K562 (cell line): ENCODE measurements around the gene SERPINB4. TPM values are rescaled to one million over a fixed set of nuclear protein-coding genes. Genes with fewer than 3 reads are reported as not detected.
"Not testable (repeated sequence)": the region's sequence is repeated elsewhere in the genome, so short reads cannot be mapped to it uniquely, and the experiment has no call there.

Source experiments
- ATAC-seq: fragments of 200-7000 bp; cut with Tn5 transposase; 3 replicates; pipeline ENCODE4 v1.9.1; 2020; ENCODE audit warnings: moderate library complexity
- BruUV-seq: library from RNA; stranded (reverse); fragments of 400-500 nt; replicated peaks from 2 replicates; lab custom pipeline; 2021; lab: Mats Ljungman, UMichigan
- CTCF ChIA-PET: fragments of 300-600 bp; formaldehyde crosslinking; extraction: SDS; loops from one replicate; lab custom pipeline; 2021; ENCODE audit warnings: low intra/inter-chr PET ratio; lab: Yijun Ruan, JAX
- POLR2A ChIA-PET: fragments of 300-600, 350-650 bp; sonication (Branson Sonifier 250); formaldehyde crosslinking; extraction: SDS; loops from one replicate; lab custom pipeline; 2021; ENCODE audit warnings: antibody characterized with exemption, inconsistent platforms; lab: Yijun Ruan, JAX
- DNase-seq, 4 experiments: peaks; one replicate each; pipeline versions ENCODE4 v3.0.0 to v3.0.0-alpha.2; 2011 to 2018; ENCODE audit warnings: low spot score in 3 of 4, mixed read lengths in 3 of 4; ENCODE audit errors: extremely low read depth in 1 of 4
- FAIRE-seq: peaks from 2 replicates; lab custom pipeline; 2011; peaks lifted over from hg19 to GRCh38; lab: Jason Lieb, UNC
- H2AFZ ChIP-seq: 2 replicates; pipeline ENCODE4 v1.6.0; 2011; ENCODE audit warnings: low read depth, low read length, control low read depth, inconsistent platforms
- H3K27ac ChIP-seq: fragments of 200-600 bp; 3 replicates; pipeline ENCODE4 v1.8.0; 2011; ENCODE audit warnings: low read depth, mild to moderate bottlenecking, control low read depth, inconsistent platforms, low read length, moderate library complexity, mixed read lengths; ENCODE audit errors: extremely low read depth
- H3K27me3 ChIP-seq, 2 experiments: fragments of 300-600 bp in 1 of 2; 2 replicates in 1 of 2; 3 replicates in 1 of 2; pipeline versions ENCODE4 v1.6.0 to v1.8.0; 2011; ENCODE audit warnings: inconsistent platforms in 2 of 2, low read length in 2 of 2, mild to moderate bottlenecking in 1 of 2, mixed read lengths in 1 of 2, moderate library complexity in 1 of 2; ENCODE audit not compliant: control insufficient read depth in 2 of 2, insufficient read depth in 2 of 2
- H3K36me3 ChIP-seq: fragments of 300-600 bp; 3 replicates; pipeline ENCODE4 v1.8.0; 2011; ENCODE audit warnings: mild to moderate bottlenecking, low read length, inconsistent platforms; ENCODE audit not compliant: control insufficient read depth, insufficient read depth
- H3K4me1 ChIP-seq, 2 experiments: fragments of 200-600 bp in 1 of 2; replicated peaks in 1 of 2; 2 replicates in 1 of 2; 3 replicates in 1 of 2; pipeline versions ENCODE4 v1.5.1 to v1.8.0; 2011; ENCODE audit warnings: inconsistent platforms in 2 of 2, low read length in 2 of 2, mild to moderate bottlenecking in 1 of 2, mixed read lengths in 1 of 2, moderate library complexity in 1 of 2; ENCODE audit not compliant: control insufficient read depth in 2 of 2, insufficient read depth in 2 of 2
- H3K4me2 ChIP-seq: 2 replicates; pipeline ENCODE4 v1.6.1; 2011; ENCODE audit warnings: low read length, control low read depth, inconsistent platforms, mixed read lengths; ENCODE audit not compliant: insufficient read depth
- H3K4me3 ChIP-seq: fragments of 200-600 bp; sonication (generic), shearing (Covaris generic); 2 replicates; pipeline ENCODE4 v1.5.1; 2016; ENCODE audit warnings: control low read depth, inconsistent platforms
- H3K79me2 ChIP-seq: fragments of 200-600 bp; 3 replicates; pipeline ENCODE4 v1.8.0; 2011; ENCODE audit warnings: low read length, inconsistent platforms; ENCODE audit not compliant: control insufficient read depth, insufficient read depth
- H3K9ac ChIP-seq, 2 experiments: 2 replicates each; pipeline versions ENCODE4 v1.6.0 to v1.6.1; 2011; ENCODE audit warnings: low read depth in 2 of 2, low read length in 2 of 2, control low read depth in 1 of 2, inconsistent platforms in 1 of 2, mild to moderate bottlenecking in 1 of 2, mixed read lengths in 1 of 2; ENCODE audit not compliant: insufficient read depth in 1 of 2
- H3K9me1 ChIP-seq: one replicate; pipeline ENCODE4 v1.6.0; 2011; ENCODE audit warnings: inconsistent platforms, mild to moderate bottlenecking, low read length, moderate library complexity; ENCODE audit not compliant: control insufficient read depth, insufficient read depth
- H3K9me3 ChIP-seq: replicated peaks from 2 replicates; pipeline ENCODE4 v1.5.1; 2011; ENCODE audit warnings: low read depth, low read length, inconsistent platforms; ENCODE audit not compliant: control insufficient read depth, insufficient read depth
- H4K20me1 ChIP-seq: replicated peaks from 2 replicates; pipeline ENCODE4 v1.6.1; 2011; ENCODE audit warnings: low read length, inconsistent platforms, mixed read lengths; ENCODE audit not compliant: control insufficient read depth, insufficient read depth
- NEUROD1 ChIP-seq: fragments of 150-350 bp; IDR thresholded peaks from 2 replicates; pipeline ENCODE4 v1.6.1; 2014; ENCODE audit warnings: borderline replicate concordance, low read length, low read depth; ENCODE audit not compliant: partially characterized antibody
- PTBP1 ChIP-seq: fragments of 200-400 bp; formaldehyde crosslinking; IDR thresholded peaks from 2 replicates; pipeline ENCODE4 v1.6.1; 2017; ENCODE audit warnings: low read depth, low read length
- SP1 ChIP-seq: sonication (generic); formaldehyde crosslinking; IDR thresholded peaks from 2 replicates; pipeline ENCODE4 v1.8.1; 2022; ENCODE audit warnings: mild to moderate bottlenecking, missing genetic modification reagents
- WGBS: fragments of 100-300 bp; shearing (Covaris generic); methylation state at CpG from one replicate; pipeline ENCODE4 v1.1.6; 2016; ENCODE audit warnings: low coverage, mixed read lengths; ENCODE audit not compliant: insufficient coverage; ENCODE audit errors: missing lambda C conversion rate; 5-methylcytosine and 5-hydroxymethylcytosine counted together
- in situ Hi-C: fragments of 300-500 bp; cut with MboI; formaldehyde crosslinking; loops from 4 replicates; pipeline ENCODE4 v1.15.0; 2018; ENCODE audit warnings: inconsistent platforms, mixed read lengths
- intact Hi-C: fragments of 100-400 bp; cut with micrococcal nuclease; formaldehyde crosslinking; loops from 2 replicates; pipeline ENCODE4 v1.14.2; 2022
- polyA plus RNA-seq, 8 experiments: library from polyadenylated mRNA; depleted of rRNA in 4 of 8; stranded (reverse) in 5 of 8; unstranded in 3 of 8; fragments of >200 nt; fragmentation: Nextera tagmentation in 2 of 8; fragmentation: Illumina TruSeq in 1 of 8; extraction: Ambion mirVana in 2 of 8; extraction: Trizol in 1 of 8; gene quantifications; 2 replicates each; pipeline versions ENCODE4 v1.2.1 to v1.2.3, GENCODE V29; 2011 to 2014; ENCODE audit warnings: inconsistent platforms in 1 of 8, missing spikeins in 1 of 8
- total RNA-seq, 7 experiments: library from RNA; depleted of rRNA in 6 of 7; stranded (reverse); fragments of >200 nt in 6 of 7; fragmentation: Illumina TruSeq in 2 of 7; extraction: Trizol in 2 of 7; gene quantifications; 2 replicates each; pipeline versions ENCODE4 v1.2.1 to v1.2.3, GENCODE V29; 2011 to 2021; ENCODE audit warnings: low replicate concordance in 1 of 7
- TF ChIP-seq, protein P1 (sequence below): fragments of 250-450 bp; sonication (Bioruptor Pico); IDR thresholded peaks from 2 replicates; pipeline ENCODE4 v1.4.0; 2020; ENCODE audit warnings: mild to moderate bottlenecking, moderate library complexity, borderline replicate concordance
- TF ChIP-seq, protein P2 (sequence below): fragments of 450-650 bp; IDR thresholded peaks from 2 replicates; pipeline ENCODE4 v1.6.1; 2017; ENCODE audit warnings: mild to moderate bottlenecking, moderate library complexity
- TF ChIP-seq, protein P3 (sequence below), 3 experiments: fragments of 200-800 bp in 1 of 3; sonication (Bioruptor generic) in 1 of 3; sonication (generic) in 1 of 3; formaldehyde crosslinking in 1 of 3; IDR thresholded peaks; 2 replicates each; pipeline versions ENCODE4 v1.6.1 to v1.8.0; 2016 to 2022; ENCODE audit warnings: mild to moderate bottlenecking in 2 of 3, missing compliant biosample characterization in 2 of 3, missing genetic modification characterization in 2 of 3, missing genetic modification reagents in 1 of 3

The SERPINB4 gene
- total and polyA plus RNA-seq, 9 of the 15 experiments (the other 6 are each of a cell fraction or from before 2014, with no cell fraction given): not detected

DNA sequence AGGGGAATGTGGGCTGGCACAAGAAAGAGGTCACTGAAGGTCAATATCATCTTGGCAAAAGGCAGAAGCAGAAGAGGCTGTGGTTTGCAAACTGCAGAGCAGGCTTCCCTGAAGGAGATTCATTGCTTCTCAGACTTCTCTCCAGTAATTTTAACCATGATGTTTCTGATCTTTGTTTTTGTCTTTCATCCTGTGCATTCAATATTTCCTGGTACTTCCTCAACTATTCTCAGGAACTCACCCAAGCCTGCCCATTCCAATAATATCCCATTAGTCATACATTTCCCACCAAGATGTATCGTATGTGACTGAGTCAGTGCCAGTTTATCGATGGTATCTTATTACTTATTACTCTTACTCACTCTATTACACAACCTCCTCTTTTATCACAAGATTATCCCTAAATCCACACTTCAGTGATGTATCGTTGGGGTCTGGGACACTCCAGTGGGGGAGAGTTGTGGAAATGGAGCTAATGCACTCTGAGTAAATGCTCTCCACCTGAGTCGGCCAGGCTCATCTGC, 2.8 kb downstream of the SERPINB4 start:
- WGBS: 5% methylated on average over 4 of the region's 4 CpGs
- in situ Hi-C loops, H3K36me3 ChIP-seq, H3K27ac ChIP-seq, H3K79me2 ChIP-seq, BruUV-seq, DNase-seq, H4K20me1 ChIP-seq, H3K4me1 ChIP-seq, H3K27me3 ChIP-seq, intact Hi-C loops, H3K9me3 ChIP-seq, H2AFZ ChIP-seq, H3K9me1 ChIP-seq, H3K4me3 ChIP-seq, H3K4me2 ChIP-seq, FAIRE-seq, POLR2A ChIA-PET, CTCF ChIA-PET, ATAC-seq, H3K9ac ChIP-seq: not testable (repeated sequence)

DNA sequence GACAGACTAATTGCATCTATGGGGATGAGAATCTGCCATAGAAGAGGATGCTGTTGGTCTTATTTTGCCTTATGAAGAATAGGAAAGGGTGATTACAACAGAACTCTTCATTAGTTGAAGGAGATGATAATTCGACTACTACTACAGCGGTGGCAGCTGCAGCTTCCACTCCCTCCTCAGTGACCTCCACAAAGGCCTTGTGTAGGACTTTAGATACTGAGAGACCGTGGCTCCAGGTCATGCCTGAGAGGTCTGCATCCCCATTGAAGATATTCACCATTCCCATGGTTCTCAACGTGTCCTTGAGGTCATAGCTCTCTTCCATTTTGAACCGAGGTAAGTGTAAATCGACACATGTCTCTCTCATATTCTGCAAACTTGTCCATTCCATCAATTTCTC, 6.4 kb downstream of the SERPINB4 start:
- Histone ChIP-seq H3K27me3 (no peaks in the 10 kb centered on the region), H3K9me1 (no peaks in the 10 kb centered on the region), H3K4me3 (no peak overlapping the region), H3K9me3 (no peaks in the 10 kb centered on the region), H3K27ac (no peak overlapping the region), H2AFZ (no peak overlapping the region), H4K20me1 (no peaks in the 10 kb centered on the region), H3K4me2 (no peak overlapping the region), H3K9ac (no peak overlapping the region), H3K36me3 (no peaks in the 10 kb centered on the region), H3K79me2 (no peaks in the 10 kb centered on the region), H3K4me1 (no peaks in the 10 kb centered on the region)
- FAIRE-seq: no peak
- TF ChIP-seq, protein P1, sequence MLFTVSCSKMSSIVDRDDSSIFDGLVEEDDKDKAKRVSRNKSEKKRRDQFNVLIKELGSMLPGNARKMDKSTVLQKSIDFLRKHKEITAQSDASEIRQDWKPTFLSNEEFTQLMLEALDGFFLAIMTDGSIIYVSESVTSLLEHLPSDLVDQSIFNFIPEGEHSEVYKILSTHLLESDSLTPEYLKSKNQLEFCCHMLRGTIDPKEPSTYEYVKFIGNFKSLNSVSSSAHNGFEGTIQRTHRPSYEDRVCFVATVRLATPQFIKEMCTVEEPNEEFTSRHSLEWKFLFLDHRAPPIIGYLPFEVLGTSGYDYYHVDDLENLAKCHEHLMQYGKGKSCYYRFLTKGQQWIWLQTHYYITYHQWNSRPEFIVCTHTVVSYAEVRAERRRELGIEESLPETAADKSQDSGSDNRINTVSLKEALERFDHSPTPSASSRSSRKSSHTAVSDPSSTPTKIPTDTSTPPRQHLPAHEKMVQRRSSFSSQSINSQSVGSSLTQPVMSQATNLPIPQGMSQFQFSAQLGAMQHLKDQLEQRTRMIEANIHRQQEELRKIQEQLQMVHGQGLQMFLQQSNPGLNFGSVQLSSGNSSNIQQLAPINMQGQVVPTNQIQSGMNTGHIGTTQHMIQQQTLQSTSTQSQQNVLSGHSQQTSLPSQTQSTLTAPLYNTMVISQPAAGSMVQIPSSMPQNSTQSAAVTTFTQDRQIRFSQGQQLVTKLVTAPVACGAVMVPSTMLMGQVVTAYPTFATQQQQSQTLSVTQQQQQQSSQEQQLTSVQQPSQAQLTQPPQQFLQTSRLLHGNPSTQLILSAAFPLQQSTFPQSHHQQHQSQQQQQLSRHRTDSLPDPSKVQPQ: no peak
- TF ChIP-seq PTBP1 (no peak), SP1 (no peak), NEUROD1 (no peak)
- TF ChIP-seq, protein P2, sequence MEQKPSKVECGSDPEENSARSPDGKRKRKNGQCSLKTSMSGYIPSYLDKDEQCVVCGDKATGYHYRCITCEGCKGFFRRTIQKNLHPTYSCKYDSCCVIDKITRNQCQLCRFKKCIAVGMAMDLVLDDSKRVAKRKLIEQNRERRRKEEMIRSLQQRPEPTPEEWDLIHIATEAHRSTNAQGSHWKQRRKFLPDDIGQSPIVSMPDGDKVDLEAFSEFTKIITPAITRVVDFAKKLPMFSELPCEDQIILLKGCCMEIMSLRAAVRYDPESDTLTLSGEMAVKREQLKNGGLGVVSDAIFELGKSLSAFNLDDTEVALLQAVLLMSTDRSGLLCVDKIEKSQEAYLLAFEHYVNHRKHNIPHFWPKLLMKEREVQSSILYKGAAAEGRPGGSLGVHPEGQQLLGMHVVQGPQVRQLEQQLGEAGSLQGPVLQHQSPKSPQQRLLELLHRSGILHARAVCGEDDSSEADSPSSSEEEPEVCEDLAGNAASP: no peak
- TF ChIP-seq, protein P3, sequence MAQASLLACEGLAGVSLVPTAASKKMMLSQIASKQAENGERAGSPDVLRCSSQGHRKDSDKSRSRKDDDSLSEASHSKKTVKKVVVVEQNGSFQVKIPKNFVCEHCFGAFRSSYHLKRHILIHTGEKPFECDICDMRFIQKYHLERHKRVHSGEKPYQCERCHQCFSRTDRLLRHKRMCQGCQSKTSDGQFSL (CRISPR knock-in tag; IDR thresholded peaks at IDR 0.05): no peak
- TF ChIP-seq, protein P3 (tag; IDR thresholded peaks at IDR 0.05): no peak
- ChIA-PET POLR2A (no interaction called here), CTCF (no interaction called here)
- no TSS peak for BruUV-seq
- intact Hi-C loops (no loop called here), in situ Hi-C loops (no loop called here)
- 0% methylated on average over 6 of the region's 6 CpGs for WGBS
- DNase-seq: no peak
- no peak for ATAC-seq
